Stomach (tissue), 4 donors: ENCODE results near the gene MYRIP.

Experiments
- CTCF ChIP-seq, 7 experiments: fragments of 450-650 bp in 4 of 7; fragments of 200-600 bp in 3 of 7; sonication (generic) in 3 of 7; IDR thresholded peaks; one replicate each; pipeline ENCODE4 v1.5.1; 2016 to 2019; ENCODE audit warnings: antibody characterized with exemption in 7 of 7, control low read depth in 2 of 7, mild to moderate bottlenecking in 1 of 7
- POLR2A ChIP-seq, 4 donors: fragments of 450-650 bp; IDR thresholded peaks; one replicate each; pipeline ENCODE4 v1.6.1; 2016; ENCODE audit warnings: antibody characterized with exemption in 4 of 4, control low read depth in 2 of 4, mild to moderate bottlenecking in 1 of 4, moderate library complexity in 1 of 4
- POLR2AphosphoS5 ChIP-seq, 3 donors: sonication (generic); formaldehyde crosslinking; IDR thresholded peaks; one replicate each; pipeline ENCODE4 v1.6.1; 2016; ENCODE audit warnings: antibody characterized with exemption in 3 of 3

- TF ChIP-seq CTCF (IDR thresholded peaks at IDR 0.05) (no peak), POLR2AphosphoS5 (IDR thresholded peaks at IDR 0.05) (no peak), POLR2A (IDR thresholded peaks at IDR 0.05) (no peak)
Observed at GRCh38 chr3:40262331-40262730, 452.9 kb downstream of the MYRIP start.
